Body of pancreas (tissue), 4 donors: ENCODE measurements around the gene KIFAP3. TPM values are rescaled to one million over a fixed set of nuclear protein-coding genes. Genes with fewer than 3 reads are reported as not detected.
"Not testable (repeated sequence)": the region's sequence is repeated elsewhere in the genome, so short reads cannot be mapped to it uniquely, and the experiment has no call there.

Source experiments
- ATAC-seq: fragments of 150-250 bp; one replicate; pipeline ENCODE4 v1.9.1; 2016
- DNase-seq, 4 donors: peaks; one replicate each; pipeline ENCODE4 v3.0.0-alpha.2; 2019
- H3K27ac ChIP-seq, 4 donors: fragments of 200-600 bp; sonication (generic); 1 replicate in 3 of 4; 2 replicates in 1 of 4; pipeline versions ENCODE4 v1.5.1 to v1.6.1; 2016 to 2019; ENCODE audit warnings: mild to moderate bottlenecking in 1 of 4, mixed read lengths in 1 of 4, moderate library complexity in 1 of 4
- H3K27me3 ChIP-seq, 2 donors: fragments of 200-600 bp; sonication (generic); one replicate each; pipeline ENCODE4 v1.6.0; 2016; ENCODE audit warnings: mild to moderate bottlenecking in 1 of 2
- H3K36me3 ChIP-seq, 2 donors: fragments of 200-600 bp; sonication (generic); replicated peaks in 1 of 2; 2 replicates each; pipeline ENCODE4 v1.5.1; 2016; ENCODE audit warnings: low read depth in 2 of 2; ENCODE audit not compliant: insufficient read depth in 1 of 2
- H3K4me1 ChIP-seq: fragments of 200-600 bp; sonication (generic); one replicate; pipeline ENCODE4 v1.6.0; 2016
- H3K4me3 ChIP-seq, 2 donors: fragments of 200-600 bp; sonication (generic); 1 replicate in 1 of 2; 2 replicates in 1 of 2; pipeline ENCODE4 v1.5.1; 2016 to 2019
- H3K9me3 ChIP-seq, 3 donors: fragments of 200-600 bp; sonication (generic); 1 replicate in 2 of 3; 2 replicates in 1 of 3; pipeline ENCODE4 v1.5.1; 2016
- POLR2A ChIP-seq, 3 donors: fragments of 450-650 bp; IDR thresholded peaks; one replicate each; pipeline ENCODE4 v1.6.1; 2016; ENCODE audit warnings: antibody characterized with exemption in 3 of 3, mild to moderate bottlenecking in 2 of 3
- WGBS, 2 donors: methylation state at CpG; one replicate each; pipeline ENCODE4 v1.1.5; 2017; 5-methylcytosine and 5-hydroxymethylcytosine counted together
- intact Hi-C: fragments of 100-400 bp; cut with DNase I; formaldehyde crosslinking; loops from one replicate; pipeline ENCODE4 v1.15.1; 2023
- small RNA-seq: library from RNA; depleted of rRNA; stranded (forward); fragments of <200 nt; gene quantifications from one replicate; pipeline ENCODE3, GENCODE V24; 2016
- total RNA-seq, 2 donors: library from RNA; depleted of rRNA; stranded (reverse); fragments of >200 nt; gene quantifications; one replicate each; pipeline ENCODE4 v1.1.0, GENCODE V29; 2016
- TF ChIP-seq, protein P1 (sequence below), 7 experiments: fragments of 450-650 bp in 4 of 7; fragments of 200-600 bp in 3 of 7; sonication (generic) in 3 of 7; IDR thresholded peaks; one replicate each; pipeline ENCODE4 v1.5.1; 2016 to 2019; ENCODE audit warnings: antibody characterized with exemption in 7 of 7

Gene KIFAP3
- total RNA-seq, 2 donors from 2014 or later, result 9.6 to 16.9 TPM

DNA sequence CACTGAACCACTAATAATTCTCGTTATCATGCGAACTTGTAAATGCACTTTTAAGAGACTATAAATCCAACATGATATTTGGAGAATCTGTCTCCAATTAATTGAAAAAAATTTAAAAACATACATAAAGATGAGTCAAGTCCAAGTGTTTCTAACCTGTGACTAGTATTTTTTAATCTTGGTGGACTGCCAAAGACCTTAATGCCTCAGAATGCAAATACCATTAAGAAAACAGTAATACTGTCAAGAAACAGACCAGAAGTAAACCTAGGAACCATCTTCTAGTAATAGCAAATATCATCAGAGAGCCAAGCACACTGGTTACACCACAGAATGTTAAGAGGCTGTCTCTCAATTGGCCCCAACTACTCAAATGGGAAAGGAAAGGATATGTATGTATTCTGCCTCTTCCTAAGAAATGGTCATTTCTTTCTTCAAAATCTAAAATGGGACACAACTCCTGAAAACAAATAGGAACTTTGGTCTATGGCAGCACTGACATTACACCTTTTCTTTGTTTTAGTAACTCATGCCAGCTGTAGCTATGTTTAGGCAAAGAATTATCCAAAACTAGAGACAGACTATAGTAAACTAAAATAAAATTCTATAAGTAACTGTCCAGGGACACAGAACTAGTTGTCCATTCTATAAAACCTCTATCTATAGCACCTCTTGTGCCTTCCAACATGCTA lies 196.5 kb downstream of the KIFAP3 start:
- H3K27ac ChIP-seq, result no peak overlapping the region

DNA sequence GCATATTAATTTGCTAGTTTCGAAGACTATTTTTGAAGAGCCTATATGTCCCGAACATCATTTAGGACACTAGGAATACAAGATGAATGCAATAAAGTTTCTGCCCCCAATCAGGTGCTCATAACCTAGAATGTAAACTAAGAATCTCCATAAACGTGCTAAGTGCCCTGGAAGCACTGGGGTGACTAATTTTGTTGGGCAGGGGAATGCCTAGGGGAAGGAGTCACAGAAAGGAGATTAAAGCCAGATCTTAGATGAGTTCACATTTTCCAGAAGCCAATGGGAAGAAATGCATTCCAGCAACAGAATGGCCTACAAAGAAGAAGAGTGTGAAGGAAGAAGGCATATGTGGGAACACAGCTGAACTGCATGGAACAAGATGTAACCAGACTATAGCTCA lies 200.3 kb downstream of the KIFAP3 start:
- H3K4me1 ChIP-seq, result no peaks in the 10 kb centered on the region
- intact Hi-C loops, result no loop called here
- no peak overlapping the region for H3K27ac ChIP-seq
- H3K36me3 ChIP-seq, result peaks cover 0 to 49% of the 10 kb centered on the region in 2 donors
- H3K4me3 ChIP-seq, result no peak overlapping the region
- no peaks in the 10 kb centered on the region for H3K9me3 ChIP-seq
- no peak for ATAC-seq
- TF ChIP-seq, protein P1, sequence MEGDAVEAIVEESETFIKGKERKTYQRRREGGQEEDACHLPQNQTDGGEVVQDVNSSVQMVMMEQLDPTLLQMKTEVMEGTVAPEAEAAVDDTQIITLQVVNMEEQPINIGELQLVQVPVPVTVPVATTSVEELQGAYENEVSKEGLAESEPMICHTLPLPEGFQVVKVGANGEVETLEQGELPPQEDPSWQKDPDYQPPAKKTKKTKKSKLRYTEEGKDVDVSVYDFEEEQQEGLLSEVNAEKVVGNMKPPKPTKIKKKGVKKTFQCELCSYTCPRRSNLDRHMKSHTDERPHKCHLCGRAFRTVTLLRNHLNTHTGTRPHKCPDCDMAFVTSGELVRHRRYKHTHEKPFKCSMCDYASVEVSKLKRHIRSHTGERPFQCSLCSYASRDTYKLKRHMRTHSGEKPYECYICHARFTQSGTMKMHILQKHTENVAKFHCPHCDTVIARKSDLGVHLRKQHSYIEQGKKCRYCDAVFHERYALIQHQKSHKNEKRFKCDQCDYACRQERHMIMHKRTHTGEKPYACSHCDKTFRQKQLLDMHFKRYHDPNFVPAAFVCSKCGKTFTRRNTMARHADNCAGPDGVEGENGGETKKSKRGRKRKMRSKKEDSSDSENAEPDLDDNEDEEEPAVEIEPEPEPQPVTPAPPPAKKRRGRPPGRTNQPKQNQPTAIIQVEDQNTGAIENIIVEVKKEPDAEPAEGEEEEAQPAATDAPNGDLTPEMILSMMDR (IDR thresholded peaks at IDR 0.05), result no peak
- TF ChIP-seq POLR2A (IDR thresholded peaks at IDR 0.05), result no peak
- DNase-seq, result no peak
- WGBS, 2 donors, result 86 to 88% methylated on average over 3 of the region's 3 CpGs
- H3K27me3 ChIP-seq, result no peaks in the 10 kb centered on the region

More for the DNA sequence above, 196.5 kb downstream of the KIFAP3 start:
- Histone ChIP-seq H3K4me3 (no peak overlapping the region), H3K9me3 (no peaks in the 10 kb centered on the region), H3K4me1 (no peaks in the 10 kb centered on the region), H3K36me3 (peaks cover 0 to 27% of the 10 kb centered on the region in 2 donors), H3K27me3 (no peaks in the 10 kb centered on the region)
- 92 to 97% methylated on average over 2 of the region's 2 CpGs for WGBS, 2 donors
- no peak for TF ChIP-seq POLR2A (IDR thresholded peaks at IDR 0.05)
- TF ChIP-seq, protein P1 (IDR thresholded peaks at IDR 0.05), result no peak
- intact Hi-C loops, result no loop called here
- DNase-seq, result no peak
- ATAC-seq, result no peak

DNA sequence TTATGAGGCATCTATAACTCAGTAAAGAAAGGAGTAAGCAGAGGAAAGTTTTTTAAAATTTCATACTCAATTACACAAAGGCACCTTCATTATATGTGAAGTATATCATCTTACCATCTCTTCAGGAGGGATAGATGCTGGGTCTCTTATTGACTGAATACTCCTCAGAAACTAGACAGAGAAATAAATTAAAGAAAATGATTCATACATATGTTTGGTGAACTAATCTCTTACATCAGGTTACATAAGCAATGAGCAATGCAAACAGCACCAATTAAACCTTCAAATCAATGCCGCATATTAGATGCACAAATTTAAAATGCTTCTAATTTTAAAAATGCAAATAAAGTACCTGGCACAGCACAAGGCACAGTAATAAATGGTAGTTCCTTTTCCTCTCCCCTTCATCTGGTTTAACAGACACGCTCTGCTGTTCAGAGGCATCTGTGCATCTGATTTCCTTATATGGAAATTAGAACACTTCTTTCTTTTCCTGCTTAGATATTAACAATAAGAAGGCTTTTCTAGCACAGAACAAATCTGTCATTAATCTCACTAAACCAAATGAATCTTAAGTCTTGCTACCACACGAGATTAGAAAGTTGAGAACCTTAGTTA lies 200.8 kb downstream of the KIFAP3 start:
- WGBS, 2 donors, result 76 to 97% methylated on average over 3 of the region's 3 CpGs
- H3K27ac ChIP-seq, result no peak overlapping the region
- intact Hi-C loops, result no loop called here
- H3K4me1 ChIP-seq, result no peaks in the 10 kb centered on the region
- no peak for DNase-seq
- no peak for ATAC-seq
- peaks cover 0 to 51% of the 10 kb centered on the region in 2 donors for H3K36me3 ChIP-seq
- TF ChIP-seq, protein P1 (IDR thresholded peaks at IDR 0.05), result no peak
- no peak for TF ChIP-seq POLR2A (IDR thresholded peaks at IDR 0.05)
- no peaks in the 10 kb centered on the region for H3K27me3 ChIP-seq
- H3K4me3 ChIP-seq, result no peak overlapping the region
- no peaks in the 10 kb centered on the region for H3K9me3 ChIP-seq

DNA sequence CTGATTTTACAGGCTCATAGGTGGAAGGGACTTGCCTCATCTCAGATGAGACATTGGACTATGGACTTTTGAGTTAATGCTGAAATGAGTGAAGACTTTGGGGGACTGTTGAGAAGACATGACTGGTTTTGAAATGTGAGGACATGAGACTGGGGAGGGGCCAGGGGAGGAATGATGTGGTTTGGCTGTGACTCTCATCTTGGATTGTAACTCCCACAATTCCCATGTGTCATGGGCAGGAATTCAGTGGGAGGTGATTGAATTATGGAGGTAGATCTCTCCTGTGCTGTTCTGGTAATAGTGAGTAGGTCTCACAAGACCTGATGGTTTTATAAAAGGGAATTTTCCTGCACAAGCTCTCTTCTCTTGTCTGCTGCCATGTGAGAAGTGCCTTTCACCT lies 201.6 kb downstream of the KIFAP3 start:
- H3K27ac ChIP-seq, result no peak overlapping the region
- no peaks in the 10 kb centered on the region for H3K9me3 ChIP-seq
- ATAC-seq (no peak), DNase-seq (no peak)
- H3K27me3 ChIP-seq, result no peaks in the 10 kb centered on the region
- H3K4me3 ChIP-seq, result no peak overlapping the region
- intact Hi-C loops, result no loop called here
- peaks cover 0 to 51% of the 10 kb centered on the region in 2 donors for H3K36me3 ChIP-seq
- TF ChIP-seq, protein P1 (IDR thresholded peaks at IDR 0.05), result no peak
- TF ChIP-seq POLR2A (IDR thresholded peaks at IDR 0.05), result no peak
- H3K4me1 ChIP-seq, result no peaks in the 10 kb centered on the region

DNA sequence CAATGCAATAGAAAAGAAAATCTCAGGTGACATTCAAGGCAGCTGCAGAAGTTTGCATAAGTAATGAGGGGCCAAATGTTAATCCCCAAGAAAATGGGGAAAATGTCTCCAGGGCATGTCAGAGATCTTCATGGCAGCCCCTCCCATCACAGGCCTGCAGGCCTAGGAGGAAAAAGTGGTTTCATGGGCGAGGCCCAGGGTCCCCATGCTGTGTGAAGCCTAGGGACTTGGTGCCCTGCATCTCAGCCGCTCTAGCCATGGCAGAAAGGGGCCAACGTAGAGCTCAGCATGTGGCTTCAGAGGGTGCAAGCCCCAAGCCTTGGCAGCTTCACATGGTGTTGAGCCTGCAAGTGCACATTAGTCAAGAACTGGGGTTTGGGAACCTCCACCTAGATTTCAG lies 202.5 kb downstream of the KIFAP3 start:
- H3K4me3 ChIP-seq, ATAC-seq, H3K4me1 ChIP-seq, DNase-seq, H3K27ac ChIP-seq, H3K27me3 ChIP-seq, H3K9me3 ChIP-seq, intact Hi-C loops: not testable (repeated sequence)
- H3K36me3 ChIP-seq, result peaks cover 0 to 56% of the 10 kb centered on the region in 2 donors
- 88 to 100% methylated on average over 3 of the region's 3 CpGs for WGBS, 2 donors

Small RNA genes within 50 kb of the gene (small RNA-seq; reads per million reads assigned to genes)
- not detected for gene MRPS10P1

Other genes starting within 250 kb of the KIFAP3 start
- 1 to 10 TPM; 7.0 to 7.3 TPM for gene SCYL3, start 180.8 kb downstream of the KIFAP3 start, total RNA-seq
- gene NTMT2, start 71.3 kb upstream of the KIFAP3 start, total RNA-seq, result not detected